Stimulated activated CD4-positive, alpha-beta T cell treated with anti-CD3 and anti-CD28 coated beads, Interleukin-1b, Interleukin-23, amount 100 ng/mL, for 48 hours (primary cell): ENCODE data around the gene TPM2.
A peak's percentile ranks its signal among the peaks of the same experiment; 100 is the strongest.

Experiments used
- DNase-seq: peaks from one replicate; pipeline ENCODE4 v3.0.0-alpha.2; 2020

Gene TPM2

GRCh38 chr9:35691757-35692301 is 2.1 kb upstream of the TPM2 start:
- no peak for DNase-seq

- DNase-seq: no peak
These were observed 1.6 kb upstream of the TPM2 start for GRCh38 chr9:35691334-35691650.

- peak; percentile 17 for DNase-seq
These were observed 1.0 kb upstream of the TPM2 start for GRCh38 chr9:35690614-35691333.

GRCh38 chr9:35690294-35690613 is 529 bp upstream of the TPM2 start:
- DNase-seq: no peak

GRCh38 chr9:35688558-35689541 is 875 bp downstream of the TPM2 start:
- no peak for DNase-seq

- DNase-seq: no peak
These were observed 1.7 kb downstream of the TPM2 start for GRCh38 chr9:35687972-35688557.

- DNase-seq: no peak
These were observed 2.4 kb downstream of the TPM2 start for GRCh38 chr9:35687306-35687705.

- DNase-seq: no peak
These were observed 3.2 kb downstream of the TPM2 start for GRCh38 chr9:35686222-35687203.

- no peak for DNase-seq
These were observed 4.2 kb downstream of the TPM2 start for GRCh38 chr9:35685506-35685905.

- no peak for DNase-seq
These were observed 4.8 kb downstream of the TPM2 start for GRCh38 chr9:35684921-35685320.

- DNase-seq: no peak
These were observed 6.4 kb downstream of the TPM2 start for GRCh38 chr9:35683323-35683722.

- no peak for DNase-seq
These were observed 7.0 kb downstream of the TPM2 start for GRCh38 chr9:35682520-35683315.

GRCh38 chr9:35682051-35682450 is 7.7 kb downstream of the TPM2 start:
- no peak for DNase-seq

GRCh38 chr9:35681341-35682002 is 8.3 kb downstream of the TPM2 start:
- no peak for DNase-seq

GRCh38 chr9:35680331-35681105 is 9.2 kb downstream of the TPM2 start:
- no peak for DNase-seq

GRCh38 chr9:35679766-35680330 is 9.9 kb downstream of the TPM2 start:
- DNase-seq: no peak

GRCh38 chr9:35679091-35679490 is 10.6 kb downstream of the TPM2 start:
- DNase-seq: no peak

GRCh38 chr9:35675732-35676392 is 13.9 kb downstream of the TPM2 start:
- no peak for DNase-seq

- DNase-seq: no peak
These were observed 14.5 kb downstream of the TPM2 start for GRCh38 chr9:35675204-35675603.
